B cell (primary cell): Measurements from ENCODE around the gene TNIK. TPM values are rescaled to one million over a fixed set of nuclear protein-coding genes. Genes with fewer than 3 reads are reported as not detected.

Source experiments
- ATAC-seq: fragments of 200-7000 bp; cut with Tn5 transposase; one replicate; pipeline ENCODE4 v1.10.0; 2021; ENCODE audit warnings: low read depth, mild to moderate bottlenecking, moderate number of reproducible peaks, moderate library complexity
- CTCF ChIA-PET: fragments of 350-600 bp; sonication (Branson Sonifier 250); formaldehyde crosslinking; loops from one replicate; lab custom pipeline; 2021; ENCODE audit warnings: antibody characterized with exemption, inconsistent platforms; lab: Charles Lee
- POLR2A ChIA-PET: fragments of 350-600 bp; sonication (Branson Sonifier 250); formaldehyde crosslinking; loops from one replicate; lab custom pipeline; 2021; ENCODE audit warnings: antibody characterized with exemption; lab: Charles Lee
- DNase-seq: peaks from one replicate; pipeline ENCODE4 v3.0.0; 2013
- H2AFZ ChIP-seq: 2 replicates; pipeline ENCODE4 v1.6.1; 2012; ENCODE audit warnings: mild to moderate bottlenecking, low read depth, low read length; ENCODE audit not compliant: insufficient read depth, poor library complexity, severe bottlenecking
- H3K27ac ChIP-seq, 2 donors: 1 replicate in 1 of 2; 2 replicates in 1 of 2; pipeline ENCODE4 v1.5.1; 2012 to 2013; ENCODE audit warnings: low read length in 2 of 2, mild to moderate bottlenecking in 2 of 2, moderate library complexity in 1 of 2
- H3K27me3 ChIP-seq, 4 experiments: fragments of 200-600 bp in 1 of 4; sonication (generic) in 1 of 4; replicated peaks in 1 of 4; 1 replicate in 2 of 4; 2 replicates in 2 of 4; pipeline versions ENCODE4 v1.6.1 to v1.7.0; 2013 to 2016; ENCODE audit warnings: low read length in 3 of 4, mild to moderate bottlenecking in 2 of 4, mixed read lengths in 1 of 4, moderate library complexity in 1 of 4; ENCODE audit not compliant: insufficient read depth in 4 of 4, control insufficient read depth in 3 of 4; ENCODE audit errors: control extremely low read depth in 1 of 4
- H3K36me3 ChIP-seq, 2 experiments: replicated peaks in 1 of 2; 1 replicate in 1 of 2; 2 replicates in 1 of 2; pipeline versions ENCODE4 v1.6.1 to v1.7.1; 2013; ENCODE audit warnings: low read length in 1 of 2; ENCODE audit not compliant: insufficient read depth in 2 of 2, control insufficient read depth in 1 of 2; ENCODE audit errors: control extremely low read depth in 1 of 2, extremely low read depth in 1 of 2
- H3K4me1 ChIP-seq, 2 donors: fragments of 200-600 bp in 1 of 2; sonication (generic) in 1 of 2; 1 replicate in 1 of 2; 2 replicates in 1 of 2; pipeline versions ENCODE4 v1.5.1 to v1.6.1; 2013 to 2017; ENCODE audit warnings: low read length in 2 of 2; ENCODE audit not compliant: control insufficient read depth in 2 of 2, insufficient read depth in 2 of 2
- H3K4me2 ChIP-seq: replicated peaks from 2 replicates; pipeline ENCODE3; 2012; ENCODE audit warnings: mild to moderate bottlenecking, low read depth, low read length; ENCODE audit not compliant: poor library complexity, severe bottlenecking
- H3K4me3 ChIP-seq, 5 experiments: fragments of 200-600 bp in 1 of 5; sonication (generic) in 1 of 5; 1 replicate in 3 of 5; 2 replicates in 2 of 5; pipeline versions ENCODE4 v1.5.1 to v1.7.0; 2011 to 2016; ENCODE audit warnings: low read length in 4 of 5, mild to moderate bottlenecking in 4 of 5, low read depth in 2 of 5, control low read depth in 1 of 5, moderate library complexity in 1 of 5; ENCODE audit not compliant: insufficient read depth in 1 of 5; ENCODE audit errors: control extremely low read depth in 1 of 5, extremely low read depth in 1 of 5
- H3K79me2 ChIP-seq: fragments of 200-600 bp; sonication (generic); one replicate; pipeline ENCODE4 v1.6.0; 2016; ENCODE audit warnings: low read length; ENCODE audit not compliant: control insufficient read depth, insufficient read depth
- H3K9ac ChIP-seq: fragments of 200-600 bp; sonication (generic); 2 replicates; pipeline ENCODE4 v1.6.1; 2017; ENCODE audit warnings: mild to moderate bottlenecking, low read length, moderate library complexity
- H3K9me3 ChIP-seq, 3 donors: one replicate each; pipeline versions ENCODE4 v1.6.1 to v1.7.1; 2013; ENCODE audit warnings: low read length in 2 of 3; ENCODE audit not compliant: control insufficient read depth in 2 of 3, insufficient read depth in 1 of 3; ENCODE audit errors: control extremely low read depth in 1 of 3
- H4K20me1 ChIP-seq: 2 replicates; pipeline ENCODE4 v1.6.0; 2012; ENCODE audit warnings: mild to moderate bottlenecking, low read length; ENCODE audit not compliant: insufficient read depth, control insufficient read depth, poor library complexity, severe bottlenecking
- H3K27ac Mint-ChIP-seq: one replicate; pipeline ENCODE4 v1.8.0; 2021; ENCODE audit warnings: mixed read lengths
- H3K27me3 Mint-ChIP-seq: one replicate; pipeline ENCODE4 v1.8.0; 2021; ENCODE audit warnings: mixed read lengths
- H3K4me1 Mint-ChIP-seq: one replicate; pipeline ENCODE4 v1.8.0; 2021; ENCODE audit warnings: mixed read lengths
- H3K4me3 Mint-ChIP-seq: one replicate; pipeline ENCODE4 v1.8.0; 2021; ENCODE audit warnings: mixed read lengths
- H3K9me3 Mint-ChIP-seq: one replicate; pipeline ENCODE4 v1.8.0; 2022; ENCODE audit warnings: mixed read lengths; ENCODE audit not compliant: insufficient read depth
- EZH2 ChIP-seq: IDR thresholded peaks from 2 replicates; pipeline ENCODE4 v1.6.1; 2012; ENCODE audit warnings: borderline replicate concordance, low read depth, mild to moderate bottlenecking, moderate library complexity, low read length; ENCODE audit not compliant: insufficient read depth, poor library complexity, severe bottlenecking
- WGBS: methylation state at CpG from one replicate; pipeline ENCODE4 v1.1.5; 2013; ENCODE audit warnings: missing lambda C conversion rate; ENCODE audit not compliant: insufficient coverage; 5-methylcytosine and 5-hydroxymethylcytosine counted together
- intact Hi-C: fragments of 100-400 bp; cut with micrococcal nuclease; formaldehyde crosslinking; loops from one replicate; pipeline ENCODE4 v1.10.0; 2022
- polyA plus RNA-seq: library from polyadenylated mRNA; depleted of rRNA; stranded (reverse); fragments of >200 nt; gene quantifications from 2 replicates; pipeline ENCODE4 v1.2.3, GENCODE V29; 2012
- total RNA-seq, 2 donors: library from RNA; stranded (reverse); fragments of 120-200 nt in 1 of 2; gene quantifications; 1 replicate in 1 of 2; 2 replicates in 1 of 2; pipeline versions ENCODE4 v1.2.3 to v1.2.4, GENCODE V29; 2013 to 2022
- TF ChIP-seq, protein P1 (sequence below): fragments of 200-600 bp; IDR thresholded peaks from one replicate; pipeline ENCODE4 v1.8.0; 2022; ENCODE audit warnings: antibody characterized with exemption, mild to moderate bottlenecking

The TNIK gene
- total and polyA plus RNA-seq, 2 donors (not counting 1 experiment from before 2014, with no cell fraction given), result 0.66 to 7.7 TPM

DNA sequence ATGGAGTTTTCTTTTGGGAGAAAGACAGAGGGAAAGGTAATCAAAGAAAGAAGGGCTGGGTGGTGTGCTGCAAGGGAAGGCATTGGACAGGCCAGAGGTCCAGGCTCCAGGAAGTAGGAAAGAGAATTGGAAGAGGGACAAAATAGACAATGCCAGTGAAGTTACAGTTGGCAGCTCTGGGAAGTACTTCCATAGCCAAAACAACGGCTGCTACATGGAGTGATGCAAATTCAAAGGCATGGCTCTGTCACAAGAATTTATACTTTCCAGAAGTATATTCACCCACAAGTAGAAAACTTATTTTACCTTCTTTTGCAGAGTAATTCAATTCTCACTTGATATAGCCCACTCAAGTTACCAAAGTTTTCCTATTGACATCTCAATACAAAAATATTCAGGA lies 191.5 kb downstream of the TNIK start:
- no peaks in the 10 kb centered on the region for H3K27me3 Mint-ChIP-seq
- no peak for ATAC-seq

DNA sequence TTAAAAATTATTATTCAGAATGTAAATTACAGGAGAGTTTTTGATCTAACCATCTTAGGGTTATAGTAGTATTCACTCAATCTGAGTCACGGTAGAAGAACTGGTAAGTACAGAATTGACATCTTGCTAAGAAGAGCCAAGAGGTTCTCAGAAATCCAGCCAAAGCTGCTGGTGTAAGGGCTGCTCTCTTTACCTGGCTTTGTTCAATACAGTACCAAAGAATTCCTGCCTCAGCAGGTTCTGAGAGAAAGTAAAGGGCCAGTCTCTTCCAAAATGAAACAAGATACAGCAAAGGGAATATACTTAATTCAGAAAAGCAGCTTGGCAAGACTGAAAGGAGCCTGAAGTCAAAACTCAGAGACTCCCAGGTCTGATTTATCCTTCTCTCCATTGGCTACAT lies 193.1 kb downstream of the TNIK start:
- no peaks in the 10 kb centered on the region for H3K79me2 ChIP-seq
- no peaks in the 10 kb centered on the region for H3K36me3 ChIP-seq
- no peaks in the 10 kb centered on the region for H3K27me3 Mint-ChIP-seq
- no peak overlapping the region for H3K4me2 ChIP-seq
- ChIA-PET POLR2A (no interaction called here), CTCF (no interaction called here)
- H3K4me1 Mint-ChIP-seq, result peaks cover 3% of the 10 kb centered on the region
- no peak overlapping the region for H3K9ac ChIP-seq
- H4K20me1 ChIP-seq, result no peaks in the 10 kb centered on the region
- no peak overlapping the region for H3K4me3 ChIP-seq
- H3K27me3 ChIP-seq, result no peaks in the 10 kb centered on the region
- H3K4me3 Mint-ChIP-seq, result no peak overlapping the region
- ATAC-seq (no peak), DNase-seq (no peak)
- no peaks in the 10 kb centered on the region for H3K4me1 ChIP-seq
- H3K9me3 Mint-ChIP-seq, result no peaks in the 10 kb centered on the region
- TF ChIP-seq EZH2, result no peak
- TF ChIP-seq, protein P1, sequence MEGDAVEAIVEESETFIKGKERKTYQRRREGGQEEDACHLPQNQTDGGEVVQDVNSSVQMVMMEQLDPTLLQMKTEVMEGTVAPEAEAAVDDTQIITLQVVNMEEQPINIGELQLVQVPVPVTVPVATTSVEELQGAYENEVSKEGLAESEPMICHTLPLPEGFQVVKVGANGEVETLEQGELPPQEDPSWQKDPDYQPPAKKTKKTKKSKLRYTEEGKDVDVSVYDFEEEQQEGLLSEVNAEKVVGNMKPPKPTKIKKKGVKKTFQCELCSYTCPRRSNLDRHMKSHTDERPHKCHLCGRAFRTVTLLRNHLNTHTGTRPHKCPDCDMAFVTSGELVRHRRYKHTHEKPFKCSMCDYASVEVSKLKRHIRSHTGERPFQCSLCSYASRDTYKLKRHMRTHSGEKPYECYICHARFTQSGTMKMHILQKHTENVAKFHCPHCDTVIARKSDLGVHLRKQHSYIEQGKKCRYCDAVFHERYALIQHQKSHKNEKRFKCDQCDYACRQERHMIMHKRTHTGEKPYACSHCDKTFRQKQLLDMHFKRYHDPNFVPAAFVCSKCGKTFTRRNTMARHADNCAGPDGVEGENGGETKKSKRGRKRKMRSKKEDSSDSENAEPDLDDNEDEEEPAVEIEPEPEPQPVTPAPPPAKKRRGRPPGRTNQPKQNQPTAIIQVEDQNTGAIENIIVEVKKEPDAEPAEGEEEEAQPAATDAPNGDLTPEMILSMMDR, result no peak
- H3K27ac Mint-ChIP-seq, result no peak overlapping the region
- no peak overlapping the region for H2AFZ ChIP-seq
- no CpG with 5 or more reads among the region's 1 CpG for WGBS
- intact Hi-C loops, result no loop called here
- no peak overlapping the region for H3K27ac ChIP-seq
- H3K9me3 ChIP-seq, result no peaks in the 10 kb centered on the region

More for the DNA sequence above, 191.5 kb downstream of the TNIK start:
- Mint-ChIP-seq H3K9me3 (no peaks in the 10 kb centered on the region), H3K4me3 (no peak overlapping the region), H3K27ac (no peak overlapping the region), H3K4me1 (peaks cover 3% of the 10 kb centered on the region)
- no peaks in the 10 kb centered on the region for H3K36me3 ChIP-seq
- intact Hi-C loops, result no loop called here
- no peaks in the 10 kb centered on the region for H3K4me1 ChIP-seq
- no peaks in the 10 kb centered on the region for H4K20me1 ChIP-seq
- DNase-seq, result no peak
- peaks cover 0 to 4% (median 0%) of the 10 kb centered on the region in 3 donors for H3K9me3 ChIP-seq
- ChIA-PET POLR2A (no interaction called here), CTCF (no interaction called here)
- H3K27ac ChIP-seq, result no peak overlapping the region
- WGBS, result 70% methylated on average over 1 of the region's 1 CpG
- H3K79me2 ChIP-seq, result no peaks in the 10 kb centered on the region
- H3K4me2 ChIP-seq, result no peak overlapping the region
- H2AFZ ChIP-seq, result no peak overlapping the region
- no peak for TF ChIP-seq EZH2
- TF ChIP-seq, protein P1, result no peak
- no peaks in the 10 kb centered on the region for H3K27me3 ChIP-seq
- no peak overlapping the region for H3K4me3 ChIP-seq
- no peak overlapping the region for H3K9ac ChIP-seq
